Natural killer cell (primary cell): ENCODE measurements around the gene DGLUCY. TPM values are rescaled to one million over a fixed set of nuclear protein-coding genes. Genes with fewer than 3 reads are reported as not detected.

Experiments
- ATAC-seq, 3 donors: fragments of 150-1000 bp in 2 of 3; fragments of 200-7000 bp in 1 of 3; cut with Tn5 transposase; 1 replicate in 1 of 3; 2 replicates in 2 of 3; pipeline ENCODE4 v1.10.0; 2021; ENCODE audit warnings: mild to moderate bottlenecking in 2 of 3, moderate library complexity in 2 of 3
- DNase-seq, 2 donors: peaks; one replicate each; pipeline versions ENCODE4 v3.0.0 to v3.0.0-alpha.2; 2013 to 2021; ENCODE audit warnings: mixed read lengths in 1 of 2
- H3K27ac ChIP-seq: one replicate; pipeline ENCODE4 v1.5.1; 2013; ENCODE audit warnings: mild to moderate bottlenecking, low read length
- H3K27me3 ChIP-seq: one replicate; pipeline ENCODE4 v1.6.1; 2013; ENCODE audit warnings: low read length; ENCODE audit not compliant: control insufficient read depth, insufficient read depth
- H3K36me3 ChIP-seq: one replicate; pipeline ENCODE4 v1.6.1; 2013; ENCODE audit warnings: low read length; ENCODE audit not compliant: control insufficient read depth, insufficient read depth
- H3K4me1 ChIP-seq: one replicate; pipeline ENCODE4 v1.6.1; 2013; ENCODE audit warnings: low read length; ENCODE audit not compliant: control insufficient read depth, insufficient read depth
- H3K4me3 ChIP-seq: one replicate; pipeline ENCODE4 v1.5.1; 2013; ENCODE audit warnings: low read length
- H3K9me3 ChIP-seq: one replicate; pipeline ENCODE4 v1.6.1; 2013; ENCODE audit warnings: low read length; ENCODE audit not compliant: control insufficient read depth, insufficient read depth
- H3K27ac Mint-ChIP-seq, 2 donors: one replicate each; pipeline ENCODE4 v1.8.0; 2022; ENCODE audit warnings: mild to moderate bottlenecking in 2 of 2, mixed read lengths in 2 of 2, moderate library complexity in 1 of 2
- H3K27me3 Mint-ChIP-seq, 2 donors: one replicate each; pipeline ENCODE4 v1.8.0; 2022; ENCODE audit warnings: low read depth in 2 of 2, mixed read lengths in 2 of 2
- H3K36me3 Mint-ChIP-seq: one replicate; pipeline ENCODE4 v1.8.0; 2022; ENCODE audit warnings: mixed read lengths
- H3K4me1 Mint-ChIP-seq, 2 donors: one replicate each; pipeline ENCODE4 v1.8.0; 2022; ENCODE audit warnings: mixed read lengths in 2 of 2
- H3K4me3 Mint-ChIP-seq: one replicate; pipeline ENCODE4 v1.8.0; 2022; ENCODE audit warnings: mild to moderate bottlenecking, moderate library complexity, mixed read lengths
- H3K9me3 Mint-ChIP-seq, 2 donors: one replicate each; pipeline ENCODE4 v1.8.0; 2022; ENCODE audit warnings: mixed read lengths in 2 of 2
- CTCF ChIP-seq: fragments of 200-600 bp; IDR thresholded peaks from one replicate; pipeline ENCODE4 v1.8.0; 2022; ENCODE audit warnings: antibody characterized with exemption
- WGBS: methylation state at CpG from one replicate; pipeline ENCODE4 v1.1.7; 2013; ENCODE audit warnings: missing lambda C conversion rate; ENCODE audit not compliant: insufficient coverage; 5-methylcytosine and 5-hydroxymethylcytosine counted together
- intact Hi-C: fragments of 100-400 bp; cut with micrococcal nuclease; formaldehyde crosslinking; loops from one replicate; pipeline ENCODE4 v1.14.2; 2022
- total RNA-seq, 4 donors: library from RNA; stranded (reverse); fragments of 120-200 nt in 1 of 4; gene quantifications; one replicate each; pipeline versions ENCODE4 v1.2.3 to v1.2.4, GENCODE V29; 2013 to 2022

Gene DGLUCY
- total RNA-seq, 3 donors from 2014 or later (not counting 1 experiment from before 2014, with no cell fraction given), result 108 to 142 (median 110) TPM

GRCh38 chr14:91173221-91173670 is 59.4 kb downstream of the DGLUCY start:
- Histone ChIP-seq H3K36me3 (peaks cover 55% of the 10 kb centered on the region), H3K4me3 (no peak overlapping the region), H3K9me3 (no peaks in the 10 kb centered on the region), H3K27ac (no peak overlapping the region), H3K4me1 (peaks cover 14% of the 10 kb centered on the region), H3K27me3 (no peaks in the 10 kb centered on the region)
- no peaks in the 10 kb centered on the region for H3K9me3 Mint-ChIP-seq
- H3K27me3 Mint-ChIP-seq, result no peaks in the 10 kb centered on the region
- peak; percentile 78 for TF ChIP-seq CTCF
- no peaks in the 10 kb centered on the region for H3K36me3 Mint-ChIP-seq
- ATAC-seq (peak; percentile 64 to 76 (median 71)), DNase-seq (peak; percentile 70 to 92)
- peaks cover 12 to 24% of the 10 kb centered on the region in 2 donors for H3K4me1 Mint-ChIP-seq
- H3K27ac Mint-ChIP-seq, result peak overlapping the region; percentile 2 to 44
- H3K4me3 Mint-ChIP-seq, result no peak overlapping the region
- intact Hi-C loops, result loop anchor here (1.0 kb wide), 2 partner anchors 35 to 270 kb away; no protein-coding TSS in a partner anchor
- WGBS, result 60% methylated on average over 10 of the region's 10 CpGs

GRCh38 chr14:91173904-91174303 is 60.0 kb downstream of the DGLUCY start:
- no peak for TF ChIP-seq CTCF
- Mint-ChIP-seq H3K27me3 (no peaks in the 10 kb centered on the region), H3K4me3 (no peak overlapping the region), H3K36me3 (no peaks in the 10 kb centered on the region), H3K27ac (no peak overlapping the region), H3K9me3 (no peaks in the 10 kb centered on the region), H3K4me1 (peaks cover 12 to 20% of the 10 kb centered on the region in 2 donors)
- peaks cover 14% of the 10 kb centered on the region for H3K4me1 ChIP-seq
- intact Hi-C loops, result loop anchor here (1.0 kb wide), 2 partner anchors 36 to 271 kb away; no protein-coding TSS in a partner anchor
- 92% methylated on average over 4 of the region's 4 CpGs for WGBS
- peaks cover 51% of the 10 kb centered on the region for H3K36me3 ChIP-seq
- H3K4me3 ChIP-seq, result no peak overlapping the region
- no peak overlapping the region for H3K27ac ChIP-seq
- H3K9me3 ChIP-seq, result no peaks in the 10 kb centered on the region
- ATAC-seq (no peak), DNase-seq (no peak)
- no peaks in the 10 kb centered on the region for H3K27me3 ChIP-seq

- Histone ChIP-seq H3K27ac (no peak overlapping the region), H3K27me3 (no peaks in the 10 kb centered on the region), H3K36me3 (peaks cover 43% of the 10 kb centered on the region), H3K9me3 (no peaks in the 10 kb centered on the region), H3K4me1 (peaks cover 14% of the 10 kb centered on the region), H3K4me3 (no peak overlapping the region)
- Mint-ChIP-seq H3K4me3 (no peak overlapping the region), H3K27me3 (no peaks in the 10 kb centered on the region), H3K27ac (no peak overlapping the region), H3K4me1 (peaks cover 12 to 20% of the 10 kb centered on the region in 2 donors), H3K36me3 (no peaks in the 10 kb centered on the region), H3K9me3 (no peaks in the 10 kb centered on the region)
- ATAC-seq (no peak), DNase-seq (no peak)
- 96% methylated on average over 10 of the region's 10 CpGs for WGBS
- TF ChIP-seq CTCF, result no peak
- intact Hi-C loops, result loop anchor here (2.0 kb wide), 1 partner anchor 251 kb away; no protein-coding TSS in a partner anchor
These were observed 61.7 kb downstream of the DGLUCY start for GRCh38 chr14:91175291-91176201.
